K562 (cell line): Measurements from ENCODE around the gene CD14. TPM values are rescaled to one million over a fixed set of nuclear protein-coding genes. Genes with fewer than 3 reads are reported as not detected.

ENCODE experiments used
- polyA plus RNA-seq, 8 experiments: library from polyadenylated mRNA; depleted of rRNA in 4 of 8; stranded (reverse) in 5 of 8; unstranded in 3 of 8; fragments of >200 nt; fragmentation: Nextera tagmentation in 2 of 8; fragmentation: Illumina TruSeq in 1 of 8; extraction: Ambion mirVana in 2 of 8; extraction: Trizol in 1 of 8; gene quantifications; 2 replicates each; pipeline versions ENCODE4 v1.2.1 to v1.2.3, GENCODE V29; 2011 to 2014; ENCODE audit warnings: inconsistent platforms in 1 of 8, missing spikeins in 1 of 8
- total RNA-seq, 7 experiments: library from RNA; depleted of rRNA in 6 of 7; stranded (reverse); fragments of >200 nt in 6 of 7; fragmentation: Illumina TruSeq in 2 of 7; extraction: Trizol in 2 of 7; gene quantifications; 2 replicates each; pipeline versions ENCODE4 v1.2.1 to v1.2.3, GENCODE V29; 2011 to 2021; ENCODE audit warnings: low replicate concordance in 1 of 7
- TF ChIP-seq, protein P1 (sequence below): fragments of 450-650 bp; IDR thresholded peaks from 2 replicates; pipeline ENCODE4 v1.6.1; 2017; ENCODE audit warnings: antibody characterized with exemption, mild to moderate bottlenecking
- TF ChIP-seq, protein P2 (sequence below), 2 experiments: fragments of 450-650 bp; conservative IDR thresholded peaks; 2 replicates each; pipeline ENCODE4 v1.6.1; 2017; ENCODE audit warnings: mild to moderate bottlenecking in 2 of 2, moderate library complexity in 2 of 2
- TF ChIP-seq, protein P3 (sequence below): sonication (generic); formaldehyde crosslinking; IDR thresholded peaks from 2 replicates; pipeline ENCODE4 v1.8.1; 2023; ENCODE audit warnings: mild to moderate bottlenecking, missing genetic modification reagents
- TF ChIP-seq, protein P4 (sequence below): fragments of 450-650 bp; IDR thresholded peaks from 2 replicates; pipeline ENCODE4 v1.7.1; 2018; ENCODE audit warnings: mild to moderate bottlenecking, low read depth; ENCODE audit not compliant: partially characterized antibody

The CD14 gene
- total and polyA plus RNA-seq, 9 of the 15 experiments (the other 6 are each of a cell fraction or from before 2014, with no cell fraction given): 0.07 to 0.47 (median 0.14) TPM; not detected in 2

DNA sequence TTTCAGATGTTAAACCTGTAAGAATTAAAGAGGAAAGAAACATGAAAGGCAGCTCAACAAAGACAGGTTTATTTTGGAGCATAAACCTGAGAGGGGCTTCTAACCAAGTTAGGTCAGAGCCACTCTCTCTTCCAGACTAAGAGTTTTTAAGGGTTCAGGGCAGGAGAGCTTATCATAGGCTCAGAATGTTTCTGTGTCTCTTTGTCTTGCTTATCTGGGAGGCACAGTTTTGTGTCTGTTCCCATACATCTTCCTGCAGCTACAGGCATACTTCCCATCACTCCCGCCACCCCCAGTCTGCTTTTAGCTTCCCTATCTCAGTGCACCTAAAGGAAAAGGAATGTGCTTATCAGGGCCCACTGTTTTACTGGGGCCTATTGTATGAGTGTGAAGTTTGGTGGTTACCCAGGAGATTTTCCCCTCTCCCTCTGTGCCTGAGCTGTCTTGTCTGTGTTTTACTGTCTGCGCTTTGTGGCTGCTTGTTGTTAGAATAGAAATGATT, 21.9 kb downstream of the CD14 start (continued):
- TF ChIP-seq, protein P1, sequence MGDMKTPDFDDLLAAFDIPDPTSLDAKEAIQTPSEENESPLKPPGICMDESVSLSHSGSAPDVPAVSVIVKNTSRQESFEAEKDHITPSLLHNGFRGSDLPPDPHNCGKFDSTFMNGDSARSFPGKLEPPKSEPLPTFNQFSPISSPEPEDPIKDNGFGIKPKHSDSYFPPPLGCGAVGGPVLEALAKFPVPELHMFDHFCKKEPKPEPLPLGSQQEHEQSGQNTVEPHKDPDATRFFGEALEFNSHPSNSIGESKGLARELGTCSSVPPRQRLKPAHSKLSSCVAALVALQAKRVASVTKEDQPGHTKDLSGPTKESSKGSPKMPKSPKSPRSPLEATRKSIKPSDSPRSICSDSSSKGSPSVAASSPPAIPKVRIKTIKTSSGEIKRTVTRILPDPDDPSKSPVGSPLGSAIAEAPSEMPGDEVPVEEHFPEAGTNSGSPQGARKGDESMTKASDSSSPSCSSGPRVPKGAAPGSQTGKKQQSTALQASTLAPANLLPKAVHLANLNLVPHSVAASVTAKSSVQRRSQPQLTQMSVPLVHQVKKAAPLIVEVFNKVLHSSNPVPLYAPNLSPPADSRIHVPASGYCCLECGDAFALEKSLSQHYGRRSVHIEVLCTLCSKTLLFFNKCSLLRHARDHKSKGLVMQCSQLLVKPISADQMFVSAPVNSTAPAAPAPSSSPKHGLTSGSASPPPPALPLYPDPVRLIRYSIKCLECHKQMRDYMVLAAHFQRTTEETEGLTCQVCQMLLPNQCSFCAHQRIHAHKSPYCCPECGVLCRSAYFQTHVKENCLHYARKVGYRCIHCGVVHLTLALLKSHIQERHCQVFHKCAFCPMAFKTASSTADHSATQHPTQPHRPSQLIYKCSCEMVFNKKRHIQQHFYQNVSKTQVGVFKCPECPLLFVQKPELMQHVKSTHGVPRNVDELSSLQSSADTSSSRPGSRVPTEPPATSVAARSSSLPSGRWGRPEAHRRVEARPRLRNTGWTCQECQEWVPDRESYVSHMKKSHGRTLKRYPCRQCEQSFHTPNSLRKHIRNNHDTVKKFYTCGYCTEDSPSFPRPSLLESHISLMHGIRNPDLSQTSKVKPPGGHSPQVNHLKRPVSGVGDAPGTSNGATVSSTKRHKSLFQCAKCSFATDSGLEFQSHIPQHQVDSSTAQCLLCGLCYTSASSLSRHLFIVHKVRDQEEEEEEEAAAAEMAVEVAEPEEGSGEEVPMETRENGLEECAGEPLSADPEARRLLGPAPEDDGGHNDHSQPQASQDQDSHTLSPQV: no peak
- TF ChIP-seq, protein P2, sequence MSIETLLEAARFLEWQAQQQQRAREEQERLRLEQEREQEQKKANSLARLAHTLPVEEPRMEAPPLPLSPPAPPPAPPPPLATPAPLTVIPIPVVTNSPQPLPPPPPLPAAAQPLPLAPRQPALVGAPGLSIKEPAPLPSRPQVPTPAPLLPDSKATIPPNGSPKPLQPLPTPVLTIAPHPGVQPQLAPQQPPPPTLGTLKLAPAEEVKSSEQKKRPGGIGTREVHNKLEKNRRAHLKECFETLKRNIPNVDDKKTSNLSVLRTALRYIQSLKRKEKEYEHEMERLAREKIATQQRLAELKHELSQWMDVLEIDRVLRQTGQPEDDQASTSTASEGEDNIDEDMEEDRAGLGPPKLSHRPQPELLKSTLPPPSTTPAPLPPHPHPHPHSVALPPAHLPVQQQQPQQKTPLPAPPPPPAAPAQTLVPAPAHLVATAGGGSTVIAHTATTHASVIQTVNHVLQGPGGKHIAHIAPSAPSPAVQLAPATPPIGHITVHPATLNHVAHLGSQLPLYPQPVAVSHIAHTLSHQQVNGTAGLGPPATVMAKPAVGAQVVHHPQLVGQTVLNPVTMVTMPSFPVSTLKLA (conservative IDR thresholded peaks at IDR 0.05): peak in 1 of 2 experiments; percentile 31; a peak in 1 of 4 replicates
- TF ChIP-seq, protein P3, sequence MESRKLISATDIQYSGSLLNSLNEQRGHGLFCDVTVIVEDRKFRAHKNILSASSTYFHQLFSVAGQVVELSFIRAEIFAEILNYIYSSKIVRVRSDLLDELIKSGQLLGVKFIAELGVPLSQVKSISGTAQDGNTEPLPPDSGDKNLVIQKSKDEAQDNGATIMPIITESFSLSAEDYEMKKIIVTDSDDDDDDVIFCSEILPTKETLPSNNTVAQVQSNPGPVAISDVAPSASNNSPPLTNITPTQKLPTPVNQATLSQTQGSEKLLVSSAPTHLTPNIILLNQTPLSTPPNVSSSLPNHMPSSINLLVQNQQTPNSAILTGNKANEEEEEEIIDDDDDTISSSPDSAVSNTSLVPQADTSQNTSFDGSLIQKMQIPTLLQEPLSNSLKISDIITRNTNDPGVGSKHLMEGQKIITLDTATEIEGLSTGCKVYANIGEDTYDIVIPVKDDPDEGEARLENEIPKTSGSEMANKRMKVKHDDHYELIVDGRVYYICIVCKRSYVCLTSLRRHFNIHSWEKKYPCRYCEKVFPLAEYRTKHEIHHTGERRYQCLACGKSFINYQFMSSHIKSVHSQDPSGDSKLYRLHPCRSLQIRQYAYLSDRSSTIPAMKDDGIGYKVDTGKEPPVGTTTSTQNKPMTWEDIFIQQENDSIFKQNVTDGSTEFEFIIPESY (CRISPR knock-in tag): no peak
- TF ChIP-seq, protein P4, sequence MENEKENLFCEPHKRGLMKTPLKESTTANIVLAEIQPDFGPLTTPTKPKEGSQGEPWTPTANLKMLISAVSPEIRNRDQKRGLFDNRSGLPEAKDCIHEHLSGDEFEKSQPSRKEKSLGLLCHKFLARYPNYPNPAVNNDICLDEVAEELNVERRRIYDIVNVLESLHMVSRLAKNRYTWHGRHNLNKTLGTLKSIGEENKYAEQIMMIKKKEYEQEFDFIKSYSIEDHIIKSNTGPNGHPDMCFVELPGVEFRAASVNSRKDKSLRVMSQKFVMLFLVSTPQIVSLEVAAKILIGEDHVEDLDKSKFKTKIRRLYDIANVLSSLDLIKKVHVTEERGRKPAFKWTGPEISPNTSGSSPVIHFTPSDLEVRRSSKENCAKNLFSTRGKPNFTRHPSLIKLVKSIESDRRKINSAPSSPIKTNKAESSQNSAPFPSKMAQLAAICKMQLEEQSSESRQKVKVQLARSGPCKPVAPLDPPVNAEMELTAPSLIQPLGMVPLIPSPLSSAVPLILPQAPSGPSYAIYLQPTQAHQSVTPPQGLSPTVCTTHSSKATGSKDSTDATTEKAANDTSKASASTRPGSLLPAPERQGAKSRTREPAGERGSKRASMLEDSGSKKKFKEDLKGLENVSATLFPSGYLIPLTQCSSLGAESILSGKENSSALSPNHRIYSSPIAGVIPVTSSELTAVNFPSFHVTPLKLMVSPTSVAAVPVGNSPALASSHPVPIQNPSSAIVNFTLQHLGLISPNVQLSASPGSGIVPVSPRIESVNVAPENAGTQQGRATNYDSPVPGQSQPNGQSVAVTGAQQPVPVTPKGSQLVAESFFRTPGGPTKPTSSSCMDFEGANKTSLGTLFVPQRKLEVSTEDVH: peak; percentile 64
